ENCODE data around the gene B4GALT6. TPM values are rescaled to one million over a fixed set of nuclear protein-coding genes. Genes with fewer than 3 reads are reported as not detected.

The B4GALT6 gene
- total and polyA plus RNA-seq, 2 of the 13 experiments (the other 11 are each of a cell fraction or from before 2014, with no cell fraction given): 1.9 to 3.3 TPM

GRCh38 chr18:31722369-31722957 is 38.1 kb upstream of the B4GALT6 start:
- Histone ChIP-seq H3K9me3 (ENCODE audit: low read length) (peaks cover 13% of the 10 kb centered on the region), H3K27me3 (ENCODE audit: control insufficient read depth in 1 of 2, insufficient read depth in 2 of 2, low read length in 2 of 2) (peaks cover 0 to 18% of the 10 kb centered on the region in 2 experiments; a peak in 3 of 5 replicates), H3K4me1 (ENCODE audit: insufficient read depth, low read length) (no peaks in the 10 kb centered on the region), H3K79me2 (ENCODE audit: insufficient read depth, low read length) (no peaks in the 10 kb centered on the region), H3K9ac (ENCODE audit: insufficient read depth, low read depth, low read length) (no peak overlapping the region), H3K4me3 (replicated peaks in 1 of 3; ENCODE audit: insufficient read depth in 1 of 3, low read depth in 2 of 3, low read length in 3 of 3) (no peak overlapping the region), H4K20me1 (ENCODE audit: insufficient read depth, low read length) (no peaks in the 10 kb centered on the region), H3K36me3 (replicated peaks in 1 of 2; ENCODE audit: control insufficient read depth in 1 of 2, insufficient read depth in 2 of 2, low read length in 2 of 2) (no peaks in the 10 kb centered on the region), H2AFZ (ENCODE audit: low read length) (no peak overlapping the region), H3K27ac (ENCODE audit: extremely low read length, insufficient read depth, low read length) (no peak overlapping the region), H3K4me2 (ENCODE audit: low read depth, low read length) (no peak overlapping the region)
- DNase-seq (ENCODE audit: low spot score): peak; percentile 69
- ChIA-PET CTCF (ENCODE audit: low intra/inter-chr PET ratio, low total read pairs) (interaction anchor here (1.2 to 1.6 kb wide), 3 partner anchors 98 to 752 kb away, joined by 3 to 20 read pairs (median 4); no protein-coding TSS in a partner anchor), POLR2A (no interaction called here)
- in situ Hi-C loops (cut with HindIII; ENCODE audit: extremely low pct_ligation_motif_present, low pct_unique_long_range_greater_than_20kb): loop anchor here (5.0 kb wide), 1 partner anchor 165 kb away; no protein-coding TSS in a partner anchor
- BruUV-seq (replicated peaks): no TSS peak
- WGBS (ENCODE audit: low lambda C conversion rate): 26% methylated on average over 7 of the region's 7 CpGs
- peak; percentile 89 for FAIRE-seq
- peak; percentile 96 for ATAC-seq
- intact Hi-C loops (cut with micrococcal nuclease; ENCODE audit: unreplicated experiment): loop anchor here (1.0 to 10.0 kb wide), 4 partner anchors 112 to 748 kb away; no protein-coding TSS in a partner anchor
- no peak for TF ChIP-seq ZNF12 (CRISPR knock-in tag; IDR thresholded peaks at IDR 0.05)
- no peak for TF ChIP-seq HHEX (CRISPR knock-in tag; IDR thresholded peaks at IDR 0.05)
- TF ChIP-seq ZNF713 (CRISPR knock-in tag; IDR thresholded peaks at IDR 0.05): no peak
- TF ChIP-seq NFKB2 (CRISPR knock-in tag; IDR thresholded peaks at IDR 0.05; ENCODE audit: borderline replicate concordance): no peak
- TF ChIP-seq ZNF7 (CRISPR knock-in tag; IDR thresholded peaks at IDR 0.05): no peak
- TF ChIP-seq, protein P1, sequence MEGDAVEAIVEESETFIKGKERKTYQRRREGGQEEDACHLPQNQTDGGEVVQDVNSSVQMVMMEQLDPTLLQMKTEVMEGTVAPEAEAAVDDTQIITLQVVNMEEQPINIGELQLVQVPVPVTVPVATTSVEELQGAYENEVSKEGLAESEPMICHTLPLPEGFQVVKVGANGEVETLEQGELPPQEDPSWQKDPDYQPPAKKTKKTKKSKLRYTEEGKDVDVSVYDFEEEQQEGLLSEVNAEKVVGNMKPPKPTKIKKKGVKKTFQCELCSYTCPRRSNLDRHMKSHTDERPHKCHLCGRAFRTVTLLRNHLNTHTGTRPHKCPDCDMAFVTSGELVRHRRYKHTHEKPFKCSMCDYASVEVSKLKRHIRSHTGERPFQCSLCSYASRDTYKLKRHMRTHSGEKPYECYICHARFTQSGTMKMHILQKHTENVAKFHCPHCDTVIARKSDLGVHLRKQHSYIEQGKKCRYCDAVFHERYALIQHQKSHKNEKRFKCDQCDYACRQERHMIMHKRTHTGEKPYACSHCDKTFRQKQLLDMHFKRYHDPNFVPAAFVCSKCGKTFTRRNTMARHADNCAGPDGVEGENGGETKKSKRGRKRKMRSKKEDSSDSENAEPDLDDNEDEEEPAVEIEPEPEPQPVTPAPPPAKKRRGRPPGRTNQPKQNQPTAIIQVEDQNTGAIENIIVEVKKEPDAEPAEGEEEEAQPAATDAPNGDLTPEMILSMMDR (CRISPR knock-in tag; IDR thresholded peaks at IDR 0.05): peak; percentile 84
- no peak for TF ChIP-seq NFYC (CRISPR knock-in tag; IDR thresholded peaks at IDR 0.05)
- no peak for TF ChIP-seq ETV5 (CRISPR knock-in tag; IDR thresholded peaks at IDR 0.05; ENCODE audit: borderline replicate concordance)
- TF ChIP-seq, protein P2, sequence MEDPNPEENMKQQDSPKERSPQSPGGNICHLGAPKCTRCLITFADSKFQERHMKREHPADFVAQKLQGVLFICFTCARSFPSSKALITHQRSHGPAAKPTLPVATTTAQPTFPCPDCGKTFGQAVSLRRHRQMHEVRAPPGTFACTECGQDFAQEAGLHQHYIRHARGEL (CRISPR knock-in tag; IDR thresholded peaks at IDR 0.05): no peak
- TF ChIP-seq SMC3 (IDR thresholded peaks at IDR 0.05; ENCODE audit: low read length): peak; percentile 65; the same call in 1 of the 2 replicates
- TF ChIP-seq KLF12 (CRISPR knock-in tag; IDR thresholded peaks at IDR 0.05; ENCODE audit: borderline replicate concordance): no peak
- TF ChIP-seq NFE2 (CRISPR knock-in tag; IDR thresholded peaks at IDR 0.05): no peak
- TF ChIP-seq MED1 (CRISPR knock-in tag; IDR thresholded peaks at IDR 0.05): no peak
- no peak for TF ChIP-seq HIVEP1 (CRISPR knock-in tag; IDR thresholded peaks at IDR 0.05)
- TF ChIP-seq, protein P3, sequence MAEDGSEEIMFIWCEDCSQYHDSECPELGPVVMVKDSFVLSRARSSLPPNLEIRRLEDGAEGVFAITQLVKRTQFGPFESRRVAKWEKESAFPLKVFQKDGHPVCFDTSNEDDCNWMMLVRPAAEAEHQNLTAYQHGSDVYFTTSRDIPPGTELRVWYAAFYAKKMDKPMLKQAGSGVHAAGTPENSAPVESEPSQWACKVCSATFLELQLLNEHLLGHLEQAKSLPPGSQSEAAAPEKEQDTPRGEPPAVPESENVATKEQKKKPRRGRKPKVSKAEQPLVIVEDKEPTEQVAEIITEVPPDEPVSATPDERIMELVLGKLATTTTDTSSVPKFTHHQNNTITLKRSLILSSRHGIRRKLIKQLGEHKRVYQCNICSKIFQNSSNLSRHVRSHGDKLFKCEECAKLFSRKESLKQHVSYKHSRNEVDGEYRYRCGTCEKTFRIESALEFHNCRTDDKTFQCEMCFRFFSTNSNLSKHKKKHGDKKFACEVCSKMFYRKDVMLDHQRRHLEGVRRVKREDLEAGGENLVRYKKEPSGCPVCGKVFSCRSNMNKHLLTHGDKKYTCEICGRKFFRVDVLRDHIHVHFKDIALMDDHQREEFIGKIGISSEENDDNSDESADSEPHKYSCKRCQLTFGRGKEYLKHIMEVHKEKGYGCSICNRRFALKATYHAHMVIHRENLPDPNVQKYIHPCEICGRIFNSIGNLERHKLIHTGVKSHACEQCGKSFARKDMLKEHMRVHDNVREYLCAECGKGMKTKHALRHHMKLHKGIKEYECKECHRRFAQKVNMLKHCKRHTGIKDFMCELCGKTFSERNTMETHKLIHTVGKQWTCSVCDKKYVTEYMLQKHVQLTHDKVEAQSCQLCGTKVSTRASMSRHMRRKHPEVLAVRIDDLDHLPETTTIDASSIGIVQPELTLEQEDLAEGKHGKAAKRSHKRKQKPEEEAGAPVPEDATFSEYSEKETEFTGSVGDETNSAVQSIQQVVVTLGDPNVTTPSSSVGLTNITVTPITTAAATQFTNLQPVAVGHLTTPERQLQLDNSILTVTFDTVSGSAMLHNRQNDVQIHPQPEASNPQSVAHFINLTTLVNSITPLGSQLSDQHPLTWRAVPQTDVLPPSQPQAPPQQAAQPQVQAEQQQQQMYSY (CRISPR knock-in tag; IDR thresholded peaks at IDR 0.05): no peak
- TF ChIP-seq ZNF263 (CRISPR knock-in tag; IDR thresholded peaks at IDR 0.05): peak; percentile 92
- TF ChIP-seq PHF5A (CRISPR knock-in tag; IDR thresholded peaks at IDR 0.05; ENCODE audit: low read depth, unreplicated experiment): no peak
- TF ChIP-seq, protein P4, sequence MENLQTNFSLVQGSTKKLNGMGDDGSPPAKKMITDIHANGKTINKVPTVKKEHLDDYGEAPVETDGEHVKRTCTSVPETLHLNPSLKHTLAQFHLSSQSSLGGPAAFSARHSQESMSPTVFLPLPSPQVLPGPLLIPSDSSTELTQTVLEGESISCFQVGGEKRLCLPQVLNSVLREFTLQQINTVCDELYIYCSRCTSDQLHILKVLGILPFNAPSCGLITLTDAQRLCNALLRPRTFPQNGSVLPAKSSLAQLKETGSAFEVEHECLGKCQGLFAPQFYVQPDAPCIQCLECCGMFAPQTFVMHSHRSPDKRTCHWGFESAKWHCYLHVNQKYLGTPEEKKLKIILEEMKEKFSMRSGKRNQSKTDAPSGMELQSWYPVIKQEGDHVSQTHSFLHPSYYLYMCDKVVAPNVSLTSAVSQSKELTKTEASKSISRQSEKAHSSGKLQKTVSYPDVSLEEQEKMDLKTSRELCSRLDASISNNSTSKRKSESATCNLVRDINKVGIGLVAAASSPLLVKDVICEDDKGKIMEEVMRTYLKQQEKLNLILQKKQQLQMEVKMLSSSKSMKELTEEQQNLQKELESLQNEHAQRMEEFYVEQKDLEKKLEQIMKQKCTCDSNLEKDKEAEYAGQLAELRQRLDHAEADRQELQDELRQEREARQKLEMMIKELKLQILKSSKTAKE (CRISPR knock-in tag; IDR thresholded peaks at IDR 0.05; ENCODE audit: borderline replicate concordance): no peak
- peak; percentile 79 for TF ChIP-seq STAG1 (CRISPR knock-in tag; IDR thresholded peaks at IDR 0.05)

All from HepG2 (cell line).